IPS-18a (cell line): Measurements from ENCODE around the gene ALPI.
A peak's percentile ranks its signal among the peaks of the same experiment; 100 is the strongest.

Source experiments
- H3K27ac ChIP-seq: one replicate; pipeline ENCODE4 v1.5.1; 2013; ENCODE audit warnings: low read length
- H3K27me3 ChIP-seq: one replicate; pipeline ENCODE4 v1.6.1; 2013; ENCODE audit warnings: mild to moderate bottlenecking, low read length; ENCODE audit not compliant: control insufficient read depth, insufficient read depth
- H3K36me3 ChIP-seq: one replicate; pipeline ENCODE4 v1.6.1; 2013; ENCODE audit warnings: low read depth, low read length; ENCODE audit not compliant: control insufficient read depth
- H3K4me1 ChIP-seq: one replicate; pipeline ENCODE4 v1.6.1; 2013; ENCODE audit warnings: low read depth, low read length; ENCODE audit not compliant: control insufficient read depth
- H3K4me3 ChIP-seq: one replicate; pipeline ENCODE4 v1.5.1; 2013; ENCODE audit warnings: low read length
- H3K9ac ChIP-seq: one replicate; pipeline ENCODE4 v1.6.1; 2013; ENCODE audit warnings: mild to moderate bottlenecking, low read length, moderate library complexity
- H3K9me3 ChIP-seq: one replicate; pipeline ENCODE4 v1.6.1; 2013; ENCODE audit warnings: low read depth, low read length; ENCODE audit not compliant: control insufficient read depth

The ALPI gene

DNA sequence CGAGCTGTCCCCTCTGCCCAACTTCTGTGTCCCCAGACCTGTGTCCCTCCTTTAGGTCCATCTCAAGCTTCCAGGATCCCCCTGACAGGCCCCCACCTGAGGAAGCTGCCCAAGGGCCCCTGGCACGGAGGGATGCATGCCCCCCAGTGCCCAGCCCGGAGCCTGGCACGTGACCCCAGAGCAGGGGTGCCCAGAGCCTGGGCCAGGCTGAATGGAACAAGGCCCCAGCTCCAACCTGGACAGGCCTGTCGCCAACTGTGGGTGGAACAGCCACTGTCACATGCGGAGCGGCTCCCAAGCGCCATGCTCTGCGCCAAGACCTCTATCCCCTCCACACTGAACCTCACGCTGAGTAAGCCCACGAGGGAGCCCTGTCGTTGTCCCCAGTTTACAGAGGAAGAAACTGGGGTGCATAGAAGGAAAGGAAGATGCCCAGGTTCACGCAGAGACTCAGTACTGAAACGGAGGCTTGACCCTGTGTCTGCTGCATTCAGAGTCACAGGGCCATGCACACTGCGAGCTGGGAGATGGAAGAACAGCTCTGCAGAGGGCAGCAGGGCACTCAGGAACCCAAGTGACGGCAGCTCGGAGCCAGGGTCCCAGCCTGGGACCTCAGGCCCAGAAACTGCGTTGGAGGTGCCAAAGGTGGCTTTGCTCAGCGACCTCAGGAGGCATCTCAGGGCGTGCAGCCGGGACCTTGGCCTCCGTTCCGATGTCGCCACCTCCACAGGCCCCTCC is 37.2 kb downstream of the ALPI start:
- Histone ChIP-seq H3K4me1 (peaks cover 13% of the 10 kb centered on the region), H3K27ac (no peak overlapping the region), H3K9ac (no peak overlapping the region), H3K4me3 (no peak overlapping the region), H3K36me3 (no peaks in the 10 kb centered on the region), H3K9me3 (no peaks in the 10 kb centered on the region), H3K27me3 (peaks cover 25% of the 10 kb centered on the region)

DNA sequence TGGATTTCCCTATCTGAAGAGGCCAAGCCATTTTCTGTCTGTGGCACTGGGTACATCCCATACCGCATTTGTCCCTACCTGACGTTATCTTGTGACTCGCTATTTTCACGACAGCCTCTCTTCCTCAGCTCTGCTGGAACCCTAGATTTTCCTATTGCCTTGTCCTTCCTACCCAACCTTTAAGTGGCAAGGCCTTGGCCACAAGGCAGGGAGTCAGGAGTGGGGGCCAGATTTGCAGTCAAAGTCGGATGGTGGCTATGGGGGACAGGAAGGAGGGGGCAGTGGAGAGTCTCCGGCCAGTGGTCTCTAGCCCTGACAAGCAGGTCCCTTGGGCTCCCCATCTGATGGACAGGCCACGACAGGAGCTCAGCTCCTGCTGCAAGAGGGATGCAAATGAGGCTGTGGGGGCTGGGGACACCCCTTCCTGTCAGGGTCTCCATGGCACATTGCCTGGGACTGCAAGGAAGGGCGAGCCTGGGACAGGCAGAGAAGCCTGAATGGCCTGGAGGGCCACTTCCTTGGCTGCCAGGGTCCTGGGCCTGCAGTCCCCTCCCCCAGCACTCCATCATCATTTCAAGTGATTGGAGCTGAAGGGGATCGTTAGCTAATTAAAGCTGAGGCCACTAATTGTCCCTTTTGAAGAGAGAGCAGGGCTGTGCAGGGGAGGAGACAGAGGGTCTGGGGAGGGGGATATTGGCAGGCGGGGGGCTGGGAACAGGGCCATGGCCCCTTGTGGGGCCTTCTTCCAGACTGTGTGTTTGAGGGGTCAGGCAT is 37.9 kb downstream of the ALPI start:
- Histone ChIP-seq H3K36me3 (no peaks in the 10 kb centered on the region), H3K27ac (no peak overlapping the region), H3K4me1 (peaks cover 13% of the 10 kb centered on the region), H3K9me3 (no peaks in the 10 kb centered on the region), H3K9ac (no peak overlapping the region), H3K4me3 (no peak overlapping the region), H3K27me3 (peaks cover 17% of the 10 kb centered on the region)

GRCh38 chr2:232494542-232494941 is 38.6 kb downstream of the ALPI start:
- Histone ChIP-seq H3K27me3 (peaks cover 11% of the 10 kb centered on the region), H3K36me3 (no peaks in the 10 kb centered on the region), H3K4me3 (no peak overlapping the region), H3K9me3 (no peaks in the 10 kb centered on the region), H3K4me1 (peaks cover 8% of the 10 kb centered on the region), H3K9ac (no peak overlapping the region), H3K27ac (no peak overlapping the region)

DNA sequence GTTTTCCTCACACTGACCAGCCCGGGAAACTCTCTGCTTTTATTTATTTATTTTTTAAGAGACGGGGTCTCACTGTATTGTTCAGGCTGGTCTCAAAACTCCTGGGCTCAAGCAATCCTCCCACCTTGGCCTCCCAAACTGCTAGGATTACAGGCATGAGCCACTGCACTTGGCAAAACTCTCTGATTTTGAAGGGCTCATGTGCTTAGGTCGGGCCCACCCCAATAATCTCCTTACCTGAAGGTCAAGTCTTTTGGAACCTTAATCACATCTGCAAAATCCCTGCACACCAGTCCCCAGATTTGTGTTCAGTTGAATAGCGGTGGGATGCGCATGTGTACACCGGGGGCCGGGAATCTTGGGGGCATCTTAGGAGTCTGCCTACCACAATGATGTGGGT is 39.3 kb downstream of the ALPI start:
- Histone ChIP-seq H3K4me3 (no peak overlapping the region), H3K4me1 (peaks cover 4% of the 10 kb centered on the region), H3K27me3 (peaks cover 3% of the 10 kb centered on the region), H3K9ac (no peak overlapping the region), H3K9me3 (no peaks in the 10 kb centered on the region), H3K27ac (no peak overlapping the region), H3K36me3 (no peaks in the 10 kb centered on the region)

- H3K27me3 ChIP-seq: peaks cover 9% of the 10 kb centered on the region
- H3K27ac ChIP-seq: no peak overlapping the region
- H3K4me3 ChIP-seq: no peak overlapping the region
- H3K9me3 ChIP-seq: no peaks in the 10 kb centered on the region
- no peak overlapping the region for H3K9ac ChIP-seq
- no peaks in the 10 kb centered on the region for H3K36me3 ChIP-seq
- H3K4me1 ChIP-seq: peaks cover 6% of the 10 kb centered on the region
These were observed 40.7 kb downstream of the ALPI start for GRCh38 chr2:232496501-232497270.

DNA sequence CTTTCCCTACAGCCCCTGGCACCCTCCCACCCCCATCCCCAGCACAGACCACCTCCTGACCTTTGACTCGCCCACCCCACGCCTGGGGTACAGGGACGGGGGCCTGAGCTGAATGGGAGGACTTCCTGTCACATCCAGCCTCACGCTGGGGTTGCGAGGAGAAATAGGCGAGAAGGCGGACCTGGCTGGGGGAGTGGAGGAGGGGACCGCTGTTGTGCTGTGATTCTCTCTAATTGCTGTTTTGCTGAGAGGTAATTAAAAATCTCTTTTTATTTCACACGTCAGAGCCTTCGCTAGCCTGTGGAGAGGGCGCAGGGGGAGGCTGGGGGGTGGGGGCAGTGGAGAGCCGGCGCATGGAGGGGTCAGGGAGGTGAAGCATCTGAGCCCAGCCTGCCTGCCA is 41.4 kb downstream of the ALPI start:
- H3K36me3 ChIP-seq: no peaks in the 10 kb centered on the region
- no peak overlapping the region for H3K27ac ChIP-seq
- H3K4me3 ChIP-seq: no peak overlapping the region
- H3K9me3 ChIP-seq: no peaks in the 10 kb centered on the region
- H3K9ac ChIP-seq: no peak overlapping the region
- peaks cover 10% of the 10 kb centered on the region for H3K4me1 ChIP-seq
- peaks cover 15% of the 10 kb centered on the region for H3K27me3 ChIP-seq

DNA sequence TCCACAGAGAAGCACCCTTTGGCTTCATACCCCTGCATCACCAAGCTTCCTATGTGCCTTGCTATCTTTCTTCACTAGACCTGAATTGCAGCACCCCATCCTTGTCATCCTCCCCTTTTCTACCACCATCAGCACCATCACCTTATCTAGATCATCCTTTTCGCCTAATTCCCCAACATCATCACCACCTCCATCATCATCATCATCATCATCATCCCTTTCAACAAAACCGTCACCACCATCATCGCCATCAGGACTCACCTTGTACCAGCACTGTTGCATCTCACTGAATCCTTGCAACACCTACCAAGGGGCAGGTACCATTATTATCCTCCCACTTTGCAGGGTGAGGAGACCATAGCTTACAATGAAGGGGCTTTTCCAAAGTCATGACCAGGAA is 42.5 kb downstream of the ALPI start:
- peaks cover 24% of the 10 kb centered on the region for H3K27me3 ChIP-seq
- H3K36me3 ChIP-seq: no peaks in the 10 kb centered on the region
- no peak overlapping the region for H3K27ac ChIP-seq
- no peak overlapping the region for H3K4me3 ChIP-seq
- no peaks in the 10 kb centered on the region for H3K9me3 ChIP-seq
- H3K9ac ChIP-seq: no peak overlapping the region
- H3K4me1 ChIP-seq: peaks cover 10% of the 10 kb centered on the region

DNA sequence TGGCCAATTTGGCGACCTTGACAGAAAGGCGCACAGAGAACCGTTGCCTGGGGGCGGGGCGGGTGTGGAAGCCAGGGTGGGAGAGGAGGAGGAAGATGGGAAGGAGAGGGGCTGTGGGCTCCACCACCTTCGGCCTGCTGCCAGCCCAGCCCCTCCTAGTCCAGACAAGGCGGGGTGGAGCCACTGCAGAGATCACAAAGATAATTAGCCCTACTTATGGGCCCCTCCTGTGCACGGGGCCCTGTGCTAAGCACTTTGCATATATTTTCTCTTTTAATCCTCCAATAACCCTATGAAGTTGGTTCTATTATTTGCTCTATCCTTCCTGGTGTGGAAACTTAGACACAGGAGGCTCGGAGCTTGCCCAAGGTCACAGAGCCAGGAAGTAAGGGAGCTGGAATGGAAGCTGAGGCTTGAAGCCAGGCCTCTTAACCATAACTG is 45.4 kb downstream of the ALPI start:
- no peaks in the 10 kb centered on the region for H3K9me3 ChIP-seq
- H3K4me1 ChIP-seq: peaks cover 5% of the 10 kb centered on the region
- no peaks in the 10 kb centered on the region for H3K36me3 ChIP-seq
- no peak overlapping the region for H3K4me3 ChIP-seq
- peaks cover 53% of the 10 kb centered on the region for H3K27me3 ChIP-seq
- no peak overlapping the region for H3K27ac ChIP-seq
- no peak overlapping the region for H3K9ac ChIP-seq

GRCh38 chr2:232501794-232502390 is 45.9 kb downstream of the ALPI start:
- Histone ChIP-seq H3K4me3 (peak overlapping the region; percentile 54), H3K9me3 (no peaks in the 10 kb centered on the region), H3K36me3 (no peaks in the 10 kb centered on the region), H3K4me1 (peaks cover 5% of the 10 kb centered on the region), H3K27ac (no peak overlapping the region), H3K27me3 (peaks cover 59% of the 10 kb centered on the region), H3K9ac (peak overlapping the region; percentile 21)

DNA sequence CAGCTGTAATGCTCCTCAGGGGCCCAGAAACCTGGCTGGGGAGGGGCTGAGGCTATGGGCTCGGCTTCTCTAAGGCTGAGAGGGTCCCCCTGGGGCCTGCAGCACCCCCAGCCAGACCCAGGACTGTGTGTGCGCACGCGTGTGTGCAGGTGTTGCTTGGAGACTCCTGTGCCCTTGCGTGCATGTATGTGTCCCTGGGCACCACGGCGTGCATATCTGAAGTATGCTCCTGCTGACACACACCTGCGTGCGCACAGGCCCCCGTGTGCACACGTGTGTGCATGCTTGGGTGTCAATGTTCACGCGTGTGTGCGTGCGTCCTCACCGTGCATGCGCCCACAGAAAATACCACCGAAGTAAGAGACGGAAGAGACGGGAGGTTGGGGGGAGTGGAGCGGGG is 46.6 kb downstream of the ALPI start:
- H3K27ac ChIP-seq: no peak overlapping the region
- peak overlapping the region; percentile 21 for H3K9ac ChIP-seq
- H3K27me3 ChIP-seq: peaks cover 62% of the 10 kb centered on the region
- H3K4me1 ChIP-seq: peaks cover 5% of the 10 kb centered on the region
- H3K9me3 ChIP-seq: no peaks in the 10 kb centered on the region
- H3K36me3 ChIP-seq: no peaks in the 10 kb centered on the region
- peak overlapping the region; percentile 54 for H3K4me3 ChIP-seq
